A549 (cell line): Measurements from ENCODE around the gene TEFM. TPM values are rescaled to one million over a fixed set of nuclear protein-coding genes. Genes with fewer than 3 reads are reported as not detected.
A peak's percentile ranks its signal among the peaks of the same experiment; 100 is the strongest.
"Not testable (repeated sequence)": the region's sequence is repeated elsewhere in the genome, so short reads cannot be mapped to it uniquely, and the experiment has no call there.

Experiments used
- ATAC-seq, 2 experiments: fragments of 200-7000 bp in 1 of 2; fragments of >200 bp in 1 of 2; cut with Nextera tagmentation in 1 of 2; cut with Tn5 transposase in 1 of 2; 3 replicates each; pipeline versions ENCODE4 v1.8.0 to v1.9.1; 2018 to 2020; ENCODE audit warnings: mild to moderate bottlenecking in 1 of 2, moderate library complexity in 1 of 2
- CTCF ChIA-PET: fragments of 300-600 bp; sonication (Branson Sonifier 250); formaldehyde crosslinking; extraction: SDS; loops from one replicate; lab custom pipeline; 2021; ENCODE audit warnings: antibody characterized with exemption, inconsistent platforms; lab: Yijun Ruan, JAX
- POLR2A ChIA-PET: fragments of 350-600 bp; formaldehyde crosslinking; extraction: SDS; loops from one replicate; lab custom pipeline; 2021; ENCODE audit warnings: antibody characterized with exemption, inconsistent platforms; lab: Yijun Ruan, JAX
- DNase-seq, 2 experiments: peaks; one replicate each; pipeline versions ENCODE4 v3.0.0 to v3.0.0-alpha.2; 2011 to 2016; ENCODE audit warnings: low read depth in 1 of 2, low spot score in 1 of 2
- FAIRE-seq: peaks from 2 replicates; lab custom pipeline; 2011; peaks lifted over from hg19 to GRCh38; lab: Jason Lieb, UNC
- H3K27ac ChIP-seq, 2 experiments: fragments of >200 bp; sonication (Bioruptor Twin); formaldehyde crosslinking; 3 replicates each; pipeline ENCODE4 v1.5.1; 2016 to 2017
- H3K4me1 ChIP-seq: fragments of >200 bp; sonication (Bioruptor Twin); formaldehyde crosslinking; 3 replicates; pipeline ENCODE4 v1.6.1; 2016
- H3K4me2 ChIP-seq: fragments of >200 bp; sonication (Bioruptor Twin); formaldehyde crosslinking; 3 replicates; pipeline ENCODE4 v1.6.1; 2016
- H3K4me3 ChIP-seq: fragments of >200 bp; sonication (Bioruptor Twin); formaldehyde crosslinking; 3 replicates; pipeline ENCODE4 v1.5.1; 2016
- H3K9me3 ChIP-seq: fragments of >200 bp; sonication (Bioruptor Twin); formaldehyde crosslinking; 3 replicates; pipeline ENCODE4 v1.6.1; 2016
- BHLHE40 ChIP-seq: IDR thresholded peaks from 2 replicates; pipeline ENCODE4 v1.6.1; 2012; ENCODE audit warnings: low read depth, low read length, inconsistent platforms
- CBX2 ChIP-seq: fragments of 200-600 bp; sonication (generic); IDR thresholded peaks from 2 replicates; pipeline ENCODE4 v1.6.1; 2016; ENCODE audit warnings: low read depth, mild to moderate bottlenecking, borderline replicate concordance
- ESRRA ChIP-seq: fragments of 150-350 bp; IDR thresholded peaks from 2 replicates; pipeline ENCODE4 v1.6.1; 2014; ENCODE audit warnings: mild to moderate bottlenecking, low read length, borderline replicate concordance
- FOSB ChIP-seq: fragments of 250-450 bp; sonication (Bioruptor Pico); IDR thresholded peaks from 2 replicates; pipeline ENCODE4 v1.5.0; 2020; ENCODE audit warnings: mild to moderate bottlenecking, moderate library complexity
- FOSL2 ChIP-seq, 2 experiments: fragments of 450-650 bp in 1 of 2; fragments of >200 bp in 1 of 2; sonication (Bioruptor Twin) in 1 of 2; formaldehyde crosslinking; IDR thresholded peaks; 2 replicates each; pipeline versions ENCODE4 v1.5.0 to v1.6.1; 2016 to 2020; ENCODE audit warnings: mild to moderate bottlenecking in 1 of 2, moderate library complexity in 1 of 2
- GATA3 ChIP-seq: IDR thresholded peaks from 2 replicates; pipeline ENCODE4 v1.6.1; 2012; ENCODE audit warnings: borderline replicate concordance
- HDAC2 ChIP-seq: fragments of 200-600 bp; sonication (generic); IDR thresholded peaks from 2 replicates; pipeline ENCODE4 v1.6.1; 2016
- HOXA7 ChIP-seq: fragments of 250-450 bp; sonication (Bioruptor Pico); IDR thresholded peaks from 2 replicates; pipeline ENCODE4 v1.5.0; 2020; ENCODE audit warnings: mild to moderate bottlenecking, moderate library complexity
- HOXB5 ChIP-seq: fragments of 250-450 bp; sonication (Bioruptor Pico); IDR thresholded peaks from 2 replicates; pipeline ENCODE4 v1.5.0; 2020; ENCODE audit warnings: mild to moderate bottlenecking, moderate library complexity
- KDM1A ChIP-seq: fragments of 200-600 bp; sonication (generic); IDR thresholded peaks from 2 replicates; pipeline ENCODE4 v1.6.1; 2016; ENCODE audit warnings: low read depth, mild to moderate bottlenecking
- KDM5A ChIP-seq: fragments of 200-600 bp; sonication (generic); IDR thresholded peaks from 2 replicates; pipeline ENCODE4 v1.6.1; 2016; ENCODE audit warnings: antibody characterized with exemption, mild to moderate bottlenecking
- MAFK ChIP-seq: fragments of 450-650 bp; IDR thresholded peaks from 2 replicates; pipeline ENCODE4 v1.6.1; 2014; ENCODE audit not compliant: partially characterized antibody
- NFE2L2 ChIP-seq: fragments of 150-350 bp; conservative IDR thresholded peaks from 2 replicates; pipeline ENCODE4 v1.6.1; 2014; ENCODE audit warnings: low read length
- PHF8 ChIP-seq: fragments of 200-600 bp; sonication (generic); IDR thresholded peaks from 2 replicates; pipeline ENCODE4 v1.6.1; 2016; ENCODE audit warnings: low read depth, mild to moderate bottlenecking, antibody characterized with exemption, moderate library complexity, borderline replicate concordance
- RAD21 ChIP-seq, 2 experiments: fragments of >200 bp in 1 of 2; sonication (Bioruptor Twin) in 1 of 2; formaldehyde crosslinking in 1 of 2; IDR thresholded peaks in 1 of 2; conservative IDR thresholded peaks in 1 of 2; 2 replicates in 1 of 2; 3 replicates in 1 of 2; pipeline ENCODE4 v1.6.1; 2012 to 2018; ENCODE audit warnings: inconsistent platforms in 1 of 2
- RCOR1 ChIP-seq: fragments of 150-350 bp; IDR thresholded peaks from 2 replicates; pipeline ENCODE4 v1.6.1; 2014; ENCODE audit warnings: antibody characterized with exemption, low read length, low read depth
- RFX5 ChIP-seq: fragments of 450-650 bp; IDR thresholded peaks from 2 replicates; pipeline ENCODE4 v1.7.1; 2014; ENCODE audit warnings: antibody characterized with exemption, mild to moderate bottlenecking, moderate library complexity
- TFCP2L1 ChIP-seq: fragments of 250-450 bp; sonication (Bioruptor Pico); IDR thresholded peaks from 2 replicates; pipeline ENCODE4 v1.5.0; 2021; ENCODE audit warnings: mild to moderate bottlenecking
- ZSCAN20 ChIP-seq: fragments of 250-450 bp; sonication (Bioruptor Pico); IDR thresholded peaks from 2 replicates; pipeline ENCODE4 v1.8.0; 2022; ENCODE audit warnings: mild to moderate bottlenecking, moderate library complexity
- WGBS: methylation state at CpG from one replicate; pipeline ENCODE4 v1.1.6; 2017; ENCODE audit errors: missing lambda C conversion rate; 5-methylcytosine and 5-hydroxymethylcytosine counted together
- polyA plus RNA-seq, 4 experiments: library from polyadenylated mRNA; depleted of rRNA in 3 of 4; stranded (reverse); fragments of >200 nt; fragmentation: RNase III in 1 of 4; extraction: RNeasy Plus Mini Kit Qiagen cat#74134 plus additional on column Dnase treatment in 1 of 4; gene quantifications; 2 replicates in 3 of 4; 3 replicates in 1 of 4; pipeline ENCODE4 v1.2.3, GENCODE V29; 2011 to 2017
- TF ChIP-seq, protein P1 (sequence below): IDR thresholded peaks from 2 replicates; pipeline ENCODE4 v1.6.1; 2012
- TF ChIP-seq, protein P2 (sequence below): fragments of >200 bp; sonication (Bioruptor Twin); formaldehyde crosslinking; IDR thresholded peaks from 2 replicates; pipeline ENCODE4 v1.6.1; 2016
- TF ChIP-seq, protein P3 (sequence below): fragments of 250-450 bp; sonication (Bioruptor Pico); IDR thresholded peaks from 2 replicates; pipeline ENCODE4 v1.5.0; 2020; ENCODE audit warnings: low read depth, mild to moderate bottlenecking, moderate library complexity
- TF ChIP-seq, protein P4 (sequence below): fragments of >200 bp; sonication (Bioruptor Twin); formaldehyde crosslinking; IDR thresholded peaks from 3 replicates; pipeline ENCODE4 v1.5.1; 2016

TEFM gene
- polyA plus RNA-seq, 2 of the 4 experiments (the other 2 are of a cell fraction), result 26.8 to 27.5 TPM

DNA sequence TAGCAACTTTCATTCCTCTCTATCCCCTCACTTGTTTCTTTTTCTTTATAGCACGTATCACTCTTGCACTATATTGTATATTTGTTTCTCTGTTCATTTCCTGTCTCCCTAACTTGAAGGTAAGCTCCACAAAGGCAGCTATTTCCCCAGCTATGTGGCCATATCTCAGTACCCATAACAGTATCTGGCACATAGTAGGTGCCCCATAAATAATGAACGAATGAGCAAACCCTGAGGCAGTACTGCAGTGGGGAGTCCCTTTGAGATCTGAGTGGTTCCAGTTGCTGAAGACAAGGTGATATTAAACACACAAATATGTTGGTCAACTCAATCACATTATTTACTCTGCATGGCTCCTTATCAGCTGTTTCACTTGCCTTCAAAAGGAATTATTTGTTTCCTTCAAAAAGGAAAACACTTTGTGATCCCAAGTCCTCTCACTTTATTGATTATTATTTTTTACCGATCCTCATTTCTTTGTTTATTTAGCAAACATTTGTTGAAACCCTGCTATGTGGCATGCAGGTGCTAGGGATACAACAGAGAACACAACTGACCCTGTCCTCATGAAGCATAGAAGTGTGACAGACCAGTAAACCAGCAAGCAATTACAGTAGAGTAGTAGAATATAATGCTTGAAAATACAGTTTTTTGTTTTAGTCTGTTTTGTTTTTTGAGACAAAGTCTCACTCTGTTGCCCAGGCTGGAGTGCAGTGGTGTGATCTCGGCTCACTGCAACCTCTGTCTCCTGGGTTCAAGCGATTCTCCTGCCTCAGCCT, 10.0 kb upstream of the TEFM start:
- POLR2A ChIA-PET, result interaction anchor here (1.0 kb wide), 2 partner anchors 10 to 55 kb away, joined by 3 to 5 read pairs; partner anchors contain the start of genes RNF135 and TEFM
- TF ChIP-seq MAFK (no peak), FOSL2 (IDR thresholded peaks at IDR 0.05) (no peak), FOSL2 (CRISPR knock-in tag; IDR thresholded peaks at IDR 0.05) (no peak), CBX2 (no peak), HDAC2 (no peak), KDM1A (no peak), RFX5 (no peak), FOSB (no peak), NFE2L2 (no peak), ESRRA (no peak), PHF8 (no peak), ZSCAN20 (CRISPR knock-in tag) (no peak), HOXB5 (CRISPR knock-in tag) (no peak), KDM5A (no peak), GATA3 (no peak), BHLHE40 (no peak), RCOR1 (no peak), HOXA7 (no peak)
- TF ChIP-seq, protein P1, sequence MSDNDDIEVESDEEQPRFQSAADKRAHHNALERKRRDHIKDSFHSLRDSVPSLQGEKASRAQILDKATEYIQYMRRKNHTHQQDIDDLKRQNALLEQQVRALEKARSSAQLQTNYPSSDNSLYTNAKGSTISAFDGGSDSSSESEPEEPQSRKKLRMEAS, result no peak
- TF ChIP-seq, protein P2, sequence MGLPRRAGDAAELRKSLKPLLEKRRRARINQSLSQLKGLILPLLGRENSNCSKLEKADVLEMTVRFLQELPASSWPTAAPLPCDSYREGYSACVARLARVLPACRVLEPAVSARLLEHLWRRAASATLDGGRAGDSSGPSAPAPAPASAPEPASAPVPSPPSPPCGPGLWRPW, result no peak
- TF ChIP-seq, protein P3, sequence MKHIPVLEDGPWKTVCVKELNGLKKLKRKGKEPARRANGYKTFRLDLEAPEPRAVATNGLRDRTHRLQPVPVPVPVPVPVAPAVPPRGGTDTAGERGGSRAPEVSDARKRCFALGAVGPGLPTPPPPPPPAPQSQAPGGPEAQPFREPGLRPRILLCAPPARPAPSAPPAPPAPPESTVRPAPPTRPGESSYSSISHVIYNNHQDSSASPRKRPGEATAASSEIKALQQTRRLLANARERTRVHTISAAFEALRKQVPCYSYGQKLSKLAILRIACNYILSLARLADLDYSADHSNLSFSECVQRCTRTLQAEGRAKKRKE, result no peak
- Histone ChIP-seq H3K4me3 (no peak overlapping the region), H3K27ac (no peak overlapping the region), H3K4me2 (no peak overlapping the region), H3K4me1 (0 out of 3 replicates have a peak, but pooled peaks cover 3% of the 10 kb centered on the region), H3K9me3 (no peaks in the 10 kb centered on the region)
- ATAC-seq, result no peak
- 47% methylated on average over 5 of the region's 5 CpGs for WGBS
- FAIRE-seq, result peak; percentile 70
- CTCF ChIA-PET, result interaction anchor here (0.8 to 1.7 kb wide), 4 partner anchors 8 to 56 kb away, joined by 3 to 10 read pairs (median 6); partner anchors contain the start of gene TEFM
- DNase-seq, result no peak

DNA sequence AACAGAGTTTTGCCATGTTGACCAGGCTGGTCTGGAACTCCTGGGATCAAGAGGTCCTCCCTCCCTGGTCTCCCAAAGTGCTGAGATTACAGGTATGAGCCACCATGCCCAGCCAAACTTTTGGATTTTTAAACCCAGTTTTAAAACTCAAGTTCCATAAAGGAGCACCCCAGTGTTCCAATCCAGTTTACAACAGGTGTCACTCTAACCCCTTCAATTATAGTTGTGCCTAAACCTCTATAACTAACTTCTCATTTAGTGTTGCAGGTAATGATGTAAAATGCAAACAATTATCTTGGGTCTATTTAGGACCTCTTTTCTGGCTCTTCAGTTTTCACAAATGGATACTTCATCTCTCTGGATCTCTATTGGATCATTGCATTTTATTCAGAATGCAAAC, 7.9 kb upstream of the TEFM start:
- no peak for TF ChIP-seq TFCP2L1
- 0 out of 5 replicates have a peak, but pooled peaks of 1 of the 2 experiments have one; percentile 12 for TF ChIP-seq RAD21 (conservative IDR thresholded peaks at IDR 0.05 in 1 of 2, IDR thresholded peaks at IDR 0.05 in 1 of 2)
- TF ChIP-seq, protein P4, sequence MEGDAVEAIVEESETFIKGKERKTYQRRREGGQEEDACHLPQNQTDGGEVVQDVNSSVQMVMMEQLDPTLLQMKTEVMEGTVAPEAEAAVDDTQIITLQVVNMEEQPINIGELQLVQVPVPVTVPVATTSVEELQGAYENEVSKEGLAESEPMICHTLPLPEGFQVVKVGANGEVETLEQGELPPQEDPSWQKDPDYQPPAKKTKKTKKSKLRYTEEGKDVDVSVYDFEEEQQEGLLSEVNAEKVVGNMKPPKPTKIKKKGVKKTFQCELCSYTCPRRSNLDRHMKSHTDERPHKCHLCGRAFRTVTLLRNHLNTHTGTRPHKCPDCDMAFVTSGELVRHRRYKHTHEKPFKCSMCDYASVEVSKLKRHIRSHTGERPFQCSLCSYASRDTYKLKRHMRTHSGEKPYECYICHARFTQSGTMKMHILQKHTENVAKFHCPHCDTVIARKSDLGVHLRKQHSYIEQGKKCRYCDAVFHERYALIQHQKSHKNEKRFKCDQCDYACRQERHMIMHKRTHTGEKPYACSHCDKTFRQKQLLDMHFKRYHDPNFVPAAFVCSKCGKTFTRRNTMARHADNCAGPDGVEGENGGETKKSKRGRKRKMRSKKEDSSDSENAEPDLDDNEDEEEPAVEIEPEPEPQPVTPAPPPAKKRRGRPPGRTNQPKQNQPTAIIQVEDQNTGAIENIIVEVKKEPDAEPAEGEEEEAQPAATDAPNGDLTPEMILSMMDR, result 0 out of 3 replicates have a peak, but pooled peaks have one; percentile 8
- ChIA-PET CTCF (no interaction called here), POLR2A (no interaction called here)
- no peaks in the 10 kb centered on the region for H3K9me3 ChIP-seq
- no peaks in the 10 kb centered on the region for H3K4me1 ChIP-seq
- DNase-seq, result no peak
- H3K4me3 ChIP-seq, result no peak overlapping the region
- no peak for ATAC-seq
- H3K4me2 ChIP-seq, result no peak overlapping the region
- FAIRE-seq, result no peak
- H3K27ac ChIP-seq, result no peak overlapping the region

DNA sequence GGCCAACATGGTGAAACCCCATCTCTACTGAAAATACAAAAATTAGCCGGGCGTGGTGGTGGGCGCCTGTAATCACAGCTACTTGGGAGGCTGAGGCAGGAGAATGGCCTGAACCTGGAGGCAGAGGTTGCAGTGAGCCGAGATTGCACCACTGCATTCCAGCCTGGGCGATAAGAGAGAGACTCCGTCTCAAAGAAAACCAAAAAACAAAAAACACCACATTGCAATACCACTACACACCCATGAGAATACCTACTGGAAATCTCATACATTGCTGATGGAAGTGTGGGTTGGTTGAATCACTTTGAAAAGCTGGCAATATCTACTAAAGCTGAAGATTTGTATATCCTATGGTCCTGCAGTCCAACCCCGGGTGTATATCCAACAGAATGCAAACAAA, 4.1 kb upstream of the TEFM start:
- H3K4me3 ChIP-seq, DNase-seq, H3K9me3 ChIP-seq, H3K27ac ChIP-seq, FAIRE-seq, H3K4me1 ChIP-seq, ATAC-seq, H3K4me2 ChIP-seq: not testable (repeated sequence)
- WGBS, result 85% methylated on average over 7 of the region's 7 CpGs
- POLR2A ChIA-PET, result interaction anchor here (0.8 kb wide), 1 partner anchor 18 kb away, joined by 3 read pairs; no protein-coding TSS in a partner anchor
- CTCF ChIA-PET, result interaction anchor here (0.6 to 1.6 kb wide), 5 partner anchors 12 to 616 kb away, joined by 3 to 4 read pairs (median 3); no protein-coding TSS in a partner anchor
